Keratinocyte (primary cell): ENCODE data around the gene HSD17B1.

Source experiments
- EZH2 ChIP-seq: IDR thresholded peaks from one replicate; pipeline ENCODE4 v1.6.1; 2012; ENCODE audit warnings: inconsistent platforms, mild to moderate bottlenecking, low read length, moderate library complexity
- TF ChIP-seq, protein P1 (sequence below), 3 experiments: IDR thresholded peaks in 1 of 3; conservative IDR thresholded peaks in 1 of 3; optimal IDR thresholded peaks in 1 of 3; 2 replicates in 2 of 3; 3 replicates in 1 of 3; pipeline versions ENCODE3 to v1.5.1; 2011; ENCODE audit warnings: low read length in 3 of 3, mild to moderate bottlenecking in 3 of 3, moderate library complexity in 2 of 3, control low read depth in 1 of 3, inconsistent platforms in 1 of 3; ENCODE audit not compliant: insufficient read depth in 2 of 3; ENCODE audit errors: extremely low read depth in 1 of 3

DNA sequence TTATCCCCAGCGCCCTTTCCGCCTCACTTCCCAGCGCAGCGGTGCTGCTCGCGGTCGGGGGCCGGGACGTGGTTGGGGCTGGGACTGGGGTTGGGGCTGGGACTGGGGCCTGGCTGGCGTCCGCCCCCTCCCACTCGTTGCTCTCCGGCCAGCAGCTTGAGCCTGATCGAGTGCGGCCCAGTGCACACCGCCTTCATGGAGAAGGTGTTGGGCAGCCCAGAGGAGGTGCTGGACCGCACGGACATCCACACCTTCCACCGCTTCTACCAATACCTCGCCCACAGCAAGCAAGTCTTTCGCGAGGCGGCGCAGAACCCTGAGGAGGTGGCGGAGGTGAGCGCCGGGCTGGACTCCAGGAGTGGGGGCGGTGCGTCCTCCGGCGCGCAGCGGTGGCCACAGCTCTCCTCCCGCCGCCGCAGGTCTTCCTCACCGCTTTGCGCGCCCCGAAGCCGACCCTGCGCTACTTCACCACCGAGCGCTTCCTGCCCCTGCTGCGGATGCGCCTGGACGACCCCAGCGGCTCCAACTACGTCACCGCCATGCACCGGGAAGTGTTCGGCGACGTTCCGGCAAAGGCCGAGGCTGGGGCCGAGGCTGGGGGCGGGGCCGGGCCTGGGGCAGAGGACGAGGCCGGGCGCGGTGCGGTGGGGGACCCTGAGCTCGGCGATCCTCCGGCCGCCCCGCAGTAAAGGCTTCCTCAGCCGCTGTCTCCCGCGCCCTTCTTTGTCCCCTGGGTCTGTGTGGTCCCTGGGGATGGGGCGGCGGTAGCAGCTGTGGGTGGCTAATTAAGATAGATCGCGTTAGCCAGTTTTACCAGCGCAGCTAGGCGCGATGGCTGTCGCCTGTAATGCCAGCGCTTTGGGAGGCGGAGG lies 1.8 kb downstream of the HSD17B1 start:
- TF ChIP-seq, protein P1, sequence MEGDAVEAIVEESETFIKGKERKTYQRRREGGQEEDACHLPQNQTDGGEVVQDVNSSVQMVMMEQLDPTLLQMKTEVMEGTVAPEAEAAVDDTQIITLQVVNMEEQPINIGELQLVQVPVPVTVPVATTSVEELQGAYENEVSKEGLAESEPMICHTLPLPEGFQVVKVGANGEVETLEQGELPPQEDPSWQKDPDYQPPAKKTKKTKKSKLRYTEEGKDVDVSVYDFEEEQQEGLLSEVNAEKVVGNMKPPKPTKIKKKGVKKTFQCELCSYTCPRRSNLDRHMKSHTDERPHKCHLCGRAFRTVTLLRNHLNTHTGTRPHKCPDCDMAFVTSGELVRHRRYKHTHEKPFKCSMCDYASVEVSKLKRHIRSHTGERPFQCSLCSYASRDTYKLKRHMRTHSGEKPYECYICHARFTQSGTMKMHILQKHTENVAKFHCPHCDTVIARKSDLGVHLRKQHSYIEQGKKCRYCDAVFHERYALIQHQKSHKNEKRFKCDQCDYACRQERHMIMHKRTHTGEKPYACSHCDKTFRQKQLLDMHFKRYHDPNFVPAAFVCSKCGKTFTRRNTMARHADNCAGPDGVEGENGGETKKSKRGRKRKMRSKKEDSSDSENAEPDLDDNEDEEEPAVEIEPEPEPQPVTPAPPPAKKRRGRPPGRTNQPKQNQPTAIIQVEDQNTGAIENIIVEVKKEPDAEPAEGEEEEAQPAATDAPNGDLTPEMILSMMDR (optimal IDR thresholded peaks at IDR 0.05 in 1 of 3, IDR thresholded peaks at IDR 0.05 in 1 of 3, conservative IDR thresholded peaks at IDR 0.05 in 1 of 3; ENCODE audit: extremely low read depth in 1 of 3, insufficient read depth in 2 of 3, low read length in 3 of 3) = peak in 1 of 3 experiments; percentile 3
- TF ChIP-seq EZH2 = no peak
